OCI-LY7 (cell line): ENCODE results near the gene HNRNPK. TPM values are rescaled to one million over a fixed set of nuclear protein-coding genes. Genes with fewer than 3 reads are reported as not detected.

Source experiments
- BruUV-seq: library from RNA; stranded (reverse); fragments of 400-500 nt; replicated peaks from 2 replicates; lab custom pipeline; 2021; lab: Mats Ljungman, UMichigan
- CTCF ChIA-PET: fragments of 300-600 bp; sonication (Branson Sonifier 250); formaldehyde crosslinking; loops from one replicate; lab custom pipeline; 2022; ENCODE audit warnings: antibody characterized with exemption; ENCODE audit not compliant: unreplicated experiment; lab: Charles Lee
- POLR2A ChIA-PET: fragments of 300-600 bp; sonication (Branson Sonifier 250); formaldehyde crosslinking; loops from one replicate; lab custom pipeline; 2022; ENCODE audit warnings: antibody characterized with exemption; lab: Charles Lee
- DNase-seq: peaks from one replicate; pipeline ENCODE4 v3.0.0-alpha.2; 2015; ENCODE audit warnings: low spot score
- H2AFZ ChIP-seq: fragments of 200-600 bp; sonication (generic), shearing (Covaris generic); 2 replicates; pipeline ENCODE4 v1.6.1; 2014; ENCODE audit warnings: mild to moderate bottlenecking, antibody characterized with exemption, low read length, moderate library complexity
- H3K27ac ChIP-seq: fragments of 200-600 bp; sonication (generic); 2 replicates; pipeline ENCODE4 v1.5.1; 2014; ENCODE audit warnings: mixed run types, low read depth, mild to moderate bottlenecking, moderate library complexity, low read length, inconsistent platforms; ENCODE audit not compliant: poor library complexity, severe bottlenecking
- H3K36me3 ChIP-seq: fragments of 200-600 bp; sonication (generic); 2 replicates; pipeline ENCODE4 v1.6.1; 2014; ENCODE audit warnings: mild to moderate bottlenecking, antibody characterized with exemption, low read length, moderate library complexity, mixed read lengths; ENCODE audit not compliant: insufficient read depth
- H3K4me1 ChIP-seq: fragments of 200-600 bp; sonication (generic); 2 replicates; pipeline ENCODE4 v1.5.1; 2014; ENCODE audit warnings: mild to moderate bottlenecking, low read length; ENCODE audit not compliant: insufficient read depth, poor library complexity, severe bottlenecking
- H3K4me2 ChIP-seq: fragments of 200-600 bp; sonication (generic); 2 replicates; pipeline ENCODE4 v1.6.1; 2014; ENCODE audit warnings: mild to moderate bottlenecking, low read length
- H3K4me3 ChIP-seq: fragments of 200-600 bp; sonication (generic); 2 replicates; pipeline ENCODE4 v1.5.1; 2014; ENCODE audit warnings: mild to moderate bottlenecking, low read depth, low read length; ENCODE audit not compliant: poor library complexity, severe bottlenecking
- H3K79me2 ChIP-seq: fragments of 200-600 bp; sonication (generic); 2 replicates; pipeline ENCODE4 v1.6.1; 2016; ENCODE audit warnings: low read depth, mild to moderate bottlenecking, low read length, moderate library complexity, mixed read lengths; ENCODE audit not compliant: insufficient read depth
- H3K9me2 ChIP-seq: fragments of 200-600 bp; sonication (generic); 2 replicates; pipeline ENCODE4 v1.6.1; 2016; ENCODE audit warnings: mild to moderate bottlenecking, low read length, mixed read lengths; ENCODE audit not compliant: insufficient read depth
- H3K9me3 ChIP-seq: fragments of 200-600 bp; sonication (generic); 2 replicates; pipeline ENCODE4 v1.6.1; 2014; ENCODE audit warnings: mild to moderate bottlenecking, mixed run types, low read length, mixed read lengths
- H4K20me1 ChIP-seq: fragments of 200-600 bp; sonication (generic); 2 replicates; pipeline ENCODE4 v1.6.1; 2014; ENCODE audit warnings: mild to moderate bottlenecking, antibody characterized with exemption, low read length, moderate library complexity, mixed read lengths; ENCODE audit not compliant: insufficient read depth
- CTCF ChIP-seq: fragments of 200-600 bp; sonication (generic); conservative IDR thresholded peaks from 2 replicates; pipeline ENCODE4 v1.5.1; 2014; ENCODE audit warnings: mild to moderate bottlenecking, antibody characterized with exemption, low read length, moderate library complexity, mixed read lengths
- EZH2phosphoT487 ChIP-seq: fragments of 200-600 bp; sonication (generic); IDR thresholded peaks from 2 replicates; pipeline ENCODE4 v1.6.1; 2018; ENCODE audit warnings: low read depth, borderline replicate concordance, mild to moderate bottlenecking, mixed run types, antibody characterized with exemption, low read length, moderate library complexity, mixed read lengths
- intact Hi-C: fragments of 100-400 bp; cut with micrococcal nuclease; formaldehyde crosslinking; loops from one replicate; pipeline ENCODE4 v1.10.0; 2022; ENCODE audit not compliant: unreplicated experiment
- total RNA-seq, 2 experiments: library from RNA; depleted of rRNA in 1 of 2; stranded (reverse); fragments of >200 nt in 1 of 2; shearing (Covaris generic) in 1 of 2; gene quantifications; 2 replicates each; pipeline ENCODE4 v1.2.3, GENCODE V29; 2014 to 2022

HNRNPK gene
- total RNA-seq, 2 experiments from 2014 or later, result 592 to 768 TPM

GRCh38 chr9:83930881-83931280 is 49.1 kb downstream of the HNRNPK start:
- BruUV-seq, result no TSS peak
- CTCF ChIA-PET, result no interaction called here

GRCh38 chr9:83927591-83927990 is 52.4 kb downstream of the HNRNPK start:
- Histone ChIP-seq H3K79me2 (no peaks in the 10 kb centered on the region), H3K36me3 (no peaks in the 10 kb centered on the region), H4K20me1 (no peaks in the 10 kb centered on the region), H3K4me3 (no peak overlapping the region), H3K9me2 (no peaks in the 10 kb centered on the region), H2AFZ (no peak overlapping the region), H3K4me1 (peaks cover 3% of the 10 kb centered on the region), H3K27ac (no peak overlapping the region), H3K9me3 (no peaks in the 10 kb centered on the region), H3K4me2 (no peak overlapping the region)
- DNase-seq, result no peak
- TF ChIP-seq CTCF (no peak), EZH2phosphoT487 (no peak)
- no TSS peak for BruUV-seq
- ChIA-PET CTCF (no interaction called here), POLR2A (no interaction called here)
- intact Hi-C loops, result no loop called here

More at GRCh38 chr9:83930881-83931280, 49.1 kb downstream of the HNRNPK start:
- no peaks in the 10 kb centered on the region for H3K9me3 ChIP-seq
- H3K36me3 ChIP-seq, result no peaks in the 10 kb centered on the region
- no peak for DNase-seq
- H3K79me2 ChIP-seq, result no peaks in the 10 kb centered on the region
- no peaks in the 10 kb centered on the region for H4K20me1 ChIP-seq
- intact Hi-C loops, result no loop called here
- no peak for TF ChIP-seq EZH2phosphoT487
- TF ChIP-seq CTCF, result no peak
- no peak overlapping the region for H3K4me3 ChIP-seq
- no peaks in the 10 kb centered on the region for H3K9me2 ChIP-seq
- no peak overlapping the region for H2AFZ ChIP-seq
- POLR2A ChIA-PET, result no interaction called here
- H3K4me2 ChIP-seq, result no peak overlapping the region
- no peak overlapping the region for H3K27ac ChIP-seq
- no peaks in the 10 kb centered on the region for H3K4me1 ChIP-seq

GRCh38 chr9:83920927-83921707 is 58.9 kb downstream of the HNRNPK start, which contains the start of gene KIF27:
KIF27 (minus strand) TSS chr9:83921432; CDS start chr9:83915591, 5,841 bp downstream.
- peak; percentile 95 for DNase-seq
- CTCF ChIA-PET, result no interaction called here
- BruUV-seq, result no TSS peak
- Histone ChIP-seq H3K4me1 (peaks cover 22% of the 10 kb centered on the region), H3K4me3 (peak within 1 kb of the TSS; percentile 80), H2AFZ (peak within 1 kb of the TSS; percentile 98), H3K27ac (peak within 1 kb of the TSS; percentile 68), H3K9me3 (no peaks in the 10 kb centered on the region), H3K79me2 (peaks cover 3% of the 10 kb centered on the region; the same call in 1 of the 2 replicates), H4K20me1 (peaks cover 3% of the 10 kb centered on the region; the same call in 1 of the 2 replicates), H3K4me2 (peak within 1 kb of the TSS; percentile 73), H3K36me3 (no peaks in the 10 kb centered on the region), H3K9me2 (no peaks in the 10 kb centered on the region)
- intact Hi-C loops, result loop anchor here (1.0 to 2.0 kb wide), 4 partner anchors 59 to 300 kb away; partner anchors contain the start of genes GKAP1, HNRNPK and RMI1
- TF ChIP-seq EZH2phosphoT487 (no peak), CTCF (peak; percentile 70)
- POLR2A ChIA-PET, result interaction anchor here (0.6 to 1.6 kb wide), 8 partner anchors 32 to 347 kb away, joined by 3 to 5 read pairs (median 4); partner anchors contain the start of gene HNRNPK
